Heart right ventricle (tissue), 12 donors: Measurements from ENCODE around the gene CDC25B. TPM values are rescaled to one million over a fixed set of nuclear protein-coding genes. Genes with fewer than 3 reads are reported as not detected.

Experiments
- polyA plus RNA-seq, 2 donors: library from polyadenylated mRNA; stranded (reverse); fragments of 200-250 nt; gene quantifications; one replicate each; pipeline ENCODE4 v1.2.3, GENCODE V29; 2013
- total RNA-seq, 10 donors: library from RNA; stranded (reverse); fragmentation: NEBNext Ultra II Directional in 3 of 10; extraction: Animal tissue kit (Norgen Biotek cat#: 25700) in 3 of 10; gene quantifications; one replicate each; pipeline versions ENCODE4 v1.2.1 to v1.2.4, GENCODE V29; 2021 to 2023
- donor health status: ischemic (EF 13 %, LVEDD 7.1; RV severe dilation, severe dysfunction).
- donor health status: healthy with polysubstance abuse.
- donor health status: DM: no; HTN: yes; CAD: no.
- donor health status: DM: no; HTN: no; CAD: no.
- donor health status: ischemic (EF 25% LVEDD 6.9; RV normal size, moderate dysfunction).
- donor health status: ischemic (EF 25% LVEDD 5.7; RV mildly dilated, moderate dysfunction).
- donor health status: healthy.
- donor health status: nonischemic (EF 11% LVEDD 7.7; RV severe dilation, severe dysfunction).
- donor health status: DM: yes; HTN: yes; CAD: no.
- donor health status: PGD.
- donor health status: ischemic (EF 29% LVEDD 5.4; RV normal size, mild dysfunction).
- donor health status: nonischemic (EF 23%, LVEDD 6.1; RV moderate dilation, normal function).

The CDC25B gene
- total and polyA plus RNA-seq, 12 donors = 2.8 to 17.3 (median 5.5) TPM

Other genes starting within 250 kb of the CDC25B start
- not detected for gene GFRA4, start 132.9 kb upstream of the CDC25B start, total RNA-seq
- gene GFRA4, start 132.9 kb upstream of the CDC25B start, polyA plus RNA-seq = not detected
- gene ADAM33, start 114.3 kb upstream of the CDC25B start, total RNA-seq = 10 to 100 TPM in 2 of 10 donors, 1 to 10 TPM in 8; 1.6 to 13.2 (median 3.3) TPM
- 10 to 100 TPM in 1 of 2 donors, 1 to 10 TPM in 1; 5.6 to 71.8 TPM for gene ADAM33, start 114.3 kb upstream of the CDC25B start, polyA plus RNA-seq
- gene SIGLEC1, start 83.7 kb upstream of the CDC25B start, total RNA-seq = 10 to 100 TPM in 2 of 10 donors, 1 to 10 TPM in 8; 1.3 to 22.4 (median 2.8) TPM
- gene SIGLEC1, start 83.7 kb upstream of the CDC25B start, polyA plus RNA-seq = 10 to 100 TPM in 1 of 2 donors, 1 to 10 TPM in 1; 1.8 to 13.0 TPM
- 10 to 100 TPM in 7 of 10 donors, 1 to 10 TPM in 3; 8.4 to 26.5 (median 11.2) TPM for gene HSPA12B, start 63.6 kb upstream of the CDC25B start, total RNA-seq
- gene HSPA12B, start 63.6 kb upstream of the CDC25B start, polyA plus RNA-seq = 10 to 100 TPM; 19.7 to 21.7 TPM
- gene ADISSP, start 28.6 kb upstream of the CDC25B start, total RNA-seq = 10 to 100 TPM in 4 of 10 donors, 1 to 10 TPM in 6; 7.7 to 15.7 (median 9.7) TPM
- gene ADISSP, start 28.6 kb upstream of the CDC25B start, polyA plus RNA-seq = 10 to 100 TPM; 14.6 to 21.0 TPM
- gene SPEF1, start 14.9 kb upstream of the CDC25B start, total RNA-seq = under 1 TPM in 6 of 10 donors, not detected in 4; 0.16 to 0.47 (median 0.23) TPM
- gene SPEF1, start 14.9 kb upstream of the CDC25B start, polyA plus RNA-seq = under 1 TPM; 0.07 to 0.29 TPM
- gene CENPB, start 9.6 kb upstream of the CDC25B start, total RNA-seq = 10 to 100 TPM; 52.3 to 95.7 (median 67.7) TPM
- 10 to 100 TPM; 52.9 to 76.5 TPM for gene CENPB, start 9.6 kb upstream of the CDC25B start, polyA plus RNA-seq
- gene AP5S1, start 24.2 kb downstream of the CDC25B start, total RNA-seq = 10 to 100 TPM; 12.0 to 17.5 (median 14.7) TPM
- 1 to 10 TPM; 7.2 to 9.8 TPM for gene AP5S1, start 24.2 kb downstream of the CDC25B start, polyA plus RNA-seq
- 10 to 100 TPM; 36.3 to 48.7 (median 46.1) TPM for gene MAVS, start 50.5 kb downstream of the CDC25B start, total RNA-seq
- gene MAVS, start 50.5 kb downstream of the CDC25B start, polyA plus RNA-seq = 10 to 100 TPM; 17.5 to 38.6 TPM
- 10 to 100 TPM; 12.2 to 25.1 (median 17.2) TPM for gene PANK2, start 93.1 kb downstream of the CDC25B start, total RNA-seq
- gene PANK2, start 93.1 kb downstream of the CDC25B start, polyA plus RNA-seq = 10 to 100 TPM; 18.8 to 20.1 TPM
- 10 to 100 TPM in 1 of 10 donors, 1 to 10 TPM in 9; 2.9 to 12.9 (median 5.0) TPM for gene RNF24, start 219.2 kb downstream of the CDC25B start, total RNA-seq
- 1 to 10 TPM; 2.1 to 4.2 TPM for gene RNF24, start 219.2 kb downstream of the CDC25B start, polyA plus RNA-seq